HCT116 (cell line): Measurements from ENCODE around the gene MUS81. TPM values are rescaled to one million over a fixed set of nuclear protein-coding genes. Genes with fewer than 3 reads are reported as not detected.

Source experiments
- ATAC-seq: fragments of 200-7000 bp; cut with Tn5 transposase; 2 replicates; pipeline ENCODE4 v1.9.1; 2020; ENCODE audit warnings: mild to moderate bottlenecking, moderate library complexity
- BruUV-seq: library from RNA; stranded (reverse); fragments of 400-500 nt; replicated peaks from 2 replicates; lab custom pipeline; 2021; lab: Mats Ljungman, UMichigan
- CTCF ChIA-PET: fragments of 300-600 bp; sonication (Branson Sonifier 250); formaldehyde crosslinking; loops from one replicate; lab custom pipeline; 2021; ENCODE audit warnings: antibody characterized with exemption; lab: Charles Lee
- POLR2A ChIA-PET: fragments of 300-600, 350-600 bp; sonication (Branson Sonifier 250); formaldehyde crosslinking; loops from one replicate; lab custom pipeline; 2021; ENCODE audit warnings: antibody characterized with exemption; lab: Charles Lee
- RAD21 ChIA-PET, 2 experiments: fragments of 300-600 bp; sonication (Branson Sonifier 250); formaldehyde crosslinking; loops; one replicate each; lab custom pipeline; 2023; ENCODE audit warnings: low total read pairs in 2 of 2; ENCODE audit not compliant: uncharacterized antibody in 2 of 2, unreplicated experiment in 2 of 2, low non-redundant PET in 1 of 2; lab: Charles Lee
- DNase-seq: peaks from one replicate; pipeline ENCODE4 v3.0.0-alpha.2; 2010; ENCODE audit warnings: low read depth, low spot score
- H2AFZ ChIP-seq: fragments of 200-600 bp; shearing (Covaris generic), sonication (generic); 2 replicates; pipeline ENCODE4 v1.6.1; 2017; ENCODE audit warnings: low read depth, mixed run types, mixed read lengths, antibody characterized with exemption, low read length; ENCODE audit not compliant: poor library complexity, severe bottlenecking
- H3K27ac ChIP-seq: 2 replicates; pipeline ENCODE4 v1.5.1; 2012; ENCODE audit warnings: low read depth, low read length
- H3K27me3 ChIP-seq: fragments of 200-600 bp; sonication (generic); 2 replicates; pipeline ENCODE4 v1.6.1; 2016; ENCODE audit warnings: mixed run types, low read length, mixed read lengths; ENCODE audit not compliant: insufficient read depth
- H3K36me3 ChIP-seq, 2 experiments: fragments of 200-500 bp in 1 of 2; fragments of 200-600 bp in 1 of 2; sonication (Bioruptor generic) in 1 of 2; sonication (generic) in 1 of 2; 2 replicates each; pipeline versions ENCODE4 v1.5.1 to v1.6.1; 2014 to 2016; ENCODE audit warnings: low read length in 2 of 2, inconsistent platforms in 1 of 2, mixed read lengths in 1 of 2, mixed run types in 1 of 2; ENCODE audit not compliant: insufficient read depth in 2 of 2, control insufficient read depth in 1 of 2
- H3K4me1 ChIP-seq, 2 experiments: fragments of 200-600 bp in 1 of 2; sonication (generic) in 1 of 2; 2 replicates each; pipeline versions ENCODE4 v1.5.1 to v1.6.1; 2012 to 2017; ENCODE audit warnings: low read length in 2 of 2, inconsistent platforms in 1 of 2, mild to moderate bottlenecking in 1 of 2, mixed read lengths in 1 of 2, mixed run types in 1 of 2, moderate library complexity in 1 of 2; ENCODE audit not compliant: insufficient read depth in 2 of 2, control insufficient read depth in 1 of 2
- H3K4me2 ChIP-seq: fragments of 200-600 bp; sonication (generic); 2 replicates; pipeline ENCODE4 v1.6.1; 2017; ENCODE audit warnings: mixed run types, low read length, mixed read lengths
- H3K4me3 ChIP-seq, 2 experiments: fragments of 200-600 bp in 1 of 2; sonication (generic) in 1 of 2; replicated peaks in 1 of 2; 2 replicates each; pipeline ENCODE4 v1.5.1; 2011 to 2016; ENCODE audit warnings: low read length in 2 of 2, control low read depth in 1 of 2, low read depth in 1 of 2, mild to moderate bottlenecking in 1 of 2, mixed read lengths in 1 of 2, mixed run types in 1 of 2
- H3K79me2 ChIP-seq: fragments of 200-600 bp; sonication (generic); 2 replicates; pipeline ENCODE4 v1.6.1; 2017; ENCODE audit warnings: mild to moderate bottlenecking, mixed run types, low read length, moderate library complexity, mixed read lengths; ENCODE audit not compliant: insufficient read depth
- H3K9ac ChIP-seq: fragments of 200-600 bp; sonication (generic); 2 replicates; pipeline ENCODE4 v1.6.1; 2016; ENCODE audit warnings: low read length, mixed read lengths
- H3K9me2 ChIP-seq: fragments of 200-600 bp; sonication (generic), shearing (Covaris generic); 2 replicates; pipeline ENCODE4 v1.6.1; 2017; ENCODE audit warnings: mixed run types, mild to moderate bottlenecking, moderate library complexity; ENCODE audit not compliant: insufficient read depth
- H3K9me3 ChIP-seq, 2 experiments: fragments of 200-500 bp in 1 of 2; fragments of 200-600 bp in 1 of 2; sonication (Bioruptor generic) in 1 of 2; sonication (generic) in 1 of 2; 2 replicates each; pipeline ENCODE4 v1.6.1; 2014 to 2017; ENCODE audit warnings: low read length in 2 of 2, mixed read lengths in 2 of 2, inconsistent platforms in 1 of 2, low read depth in 1 of 2, mild to moderate bottlenecking in 1 of 2, mixed run types in 1 of 2, moderate library complexity in 1 of 2; ENCODE audit not compliant: control insufficient read depth in 1 of 2, insufficient read depth in 1 of 2
- H4K20me1 ChIP-seq: fragments of 200-600 bp; sonication (generic), shearing (Covaris generic); 2 replicates; pipeline ENCODE4 v1.6.1; 2017; ENCODE audit warnings: mixed run types, mild to moderate bottlenecking, moderate library complexity; ENCODE audit not compliant: insufficient read depth
- CEBPB ChIP-seq: IDR thresholded peaks from 2 replicates; pipeline ENCODE4 v1.6.1; 2012; ENCODE audit warnings: low read depth
- EGR1 ChIP-seq: IDR thresholded peaks from 2 replicates; pipeline ENCODE4 v1.6.1; 2012; ENCODE audit warnings: low read depth
- EZH2 ChIP-seq: fragments of 200-600 bp; sonication (generic); IDR thresholded peaks from 2 replicates; pipeline ENCODE4 v1.6.1; 2017; ENCODE audit warnings: antibody characterized with exemption, mixed run types
- FOSL1 ChIP-seq: IDR thresholded peaks from 2 replicates; pipeline ENCODE4 v1.6.1; 2012; ENCODE audit warnings: low read depth
- POLR2AphosphoS5 ChIP-seq: IDR thresholded peaks from 2 replicates; pipeline ENCODE4 v1.6.1; 2011; ENCODE audit warnings: mild to moderate bottlenecking, low read depth, low read length, moderate library complexity
- RAD21 ChIP-seq: IDR thresholded peaks from 2 replicates; pipeline ENCODE4 v1.6.1; 2012; ENCODE audit warnings: low read depth, mild to moderate bottlenecking
- SIN3A ChIP-seq: IDR thresholded peaks from 2 replicates; pipeline ENCODE4 v1.6.1; 2012; ENCODE audit warnings: low read depth
- SP1 ChIP-seq: IDR thresholded peaks from 2 replicates; pipeline ENCODE4 v1.6.1; 2012; ENCODE audit warnings: low read depth
- SRF ChIP-seq: IDR thresholded peaks from 2 replicates; pipeline ENCODE4 v1.6.1; 2012; ENCODE audit warnings: low read depth
- YY1 ChIP-seq: IDR thresholded peaks from 2 replicates; pipeline ENCODE4 v1.6.1; 2011; ENCODE audit warnings: low read length, low read depth, moderate library complexity, mild to moderate bottlenecking; ENCODE audit not compliant: insufficient replicate concordance; ENCODE audit errors: extremely low read depth
- ZNF274 ChIP-seq: fragments of 200-500 bp; sonication (Bioruptor generic); IDR thresholded peaks from 2 replicates; pipeline ENCODE4 v1.6.1; 2014; ENCODE audit warnings: mild to moderate bottlenecking, low read depth, low read length, inconsistent platforms
- intact Hi-C: fragments of 100-400 bp; cut with micrococcal nuclease; formaldehyde crosslinking; loops from 2 replicates; pipeline ENCODE4 v1.10.0; 2022
- total RNA-seq: library from RNA; stranded (reverse); gene quantifications from one replicate; pipeline ENCODE4 v1.2.1, GENCODE V29; 2021; ENCODE audit not compliant: unreplicated experiment
- TF ChIP-seq, protein P1 (sequence below): IDR thresholded peaks from 2 replicates; pipeline ENCODE4 v1.6.1; 2011; ENCODE audit warnings: mild to moderate bottlenecking, low read length, moderate library complexity; ENCODE audit not compliant: insufficient replicate concordance; ENCODE audit errors: extremely low read depth
- TF ChIP-seq, protein P2 (sequence below): IDR thresholded peaks from 2 replicates; pipeline ENCODE4 v1.6.1; 2012; ENCODE audit warnings: low read depth

The MUS81 gene
- total RNA-seq, 1 experiment from 2014 or later: 47.2 TPM

DNA sequence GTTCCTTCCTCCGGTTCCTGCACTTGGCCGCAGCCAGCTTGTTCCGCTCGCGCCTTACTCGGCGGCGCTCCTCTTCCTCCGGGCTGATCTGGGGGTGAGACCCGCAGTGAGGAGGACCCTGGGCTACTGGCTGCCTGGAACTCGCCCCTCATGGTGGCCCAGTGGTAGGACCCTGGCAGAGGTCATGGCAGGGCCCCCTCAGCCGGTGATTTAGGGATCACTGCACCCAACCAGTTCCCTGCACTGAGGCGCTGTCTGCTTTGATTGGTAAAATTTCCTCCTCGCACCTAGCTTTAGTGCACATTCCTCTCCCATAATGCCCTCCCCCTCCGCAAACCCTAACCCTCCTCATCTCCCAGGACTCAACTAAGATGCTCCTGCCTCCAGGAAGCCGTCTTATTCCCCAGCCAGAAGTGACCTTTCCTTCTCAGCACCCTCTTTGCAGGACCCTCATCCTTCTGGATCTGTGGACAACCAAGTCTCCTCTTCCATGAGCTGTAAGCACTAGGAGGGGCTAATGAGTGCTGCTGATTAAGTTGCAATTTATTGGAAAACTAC, 33.9 kb downstream of the MUS81 start:
- no peak for DNase-seq
- no peak for ATAC-seq
- peak overlapping the region; percentile 28 for H3K4me2 ChIP-seq
- ChIA-PET RAD21 (no interaction called here), POLR2A (interaction anchor here (0.7 to 8.5 kb wide), 7 partner anchors 8 to 35 kb away, joined by 3 to 124 read pairs (median 30); partner anchors contain the start of genes CFL1, FOSL1 and MUS81), CTCF (interaction anchor here (0.7 to 3.2 kb wide), 5 partner anchors 17 to 151 kb away, joined by 3 to 16 read pairs (median 3); no protein-coding TSS in a partner anchor)
- peaks cover 22 to 91% of the 10 kb centered on the region in 2 experiments for H3K4me1 ChIP-seq
- H2AFZ ChIP-seq: no peak overlapping the region
- peaks cover 10 to 47% of the 10 kb centered on the region in 2 experiments; a peak in 3 of 4 replicates for H3K36me3 ChIP-seq
- H3K9ac ChIP-seq: peak overlapping the region; percentile 87
- no peaks in the 10 kb centered on the region for H3K27me3 ChIP-seq
- H3K9me3 ChIP-seq: no peaks in the 10 kb centered on the region
- peak overlapping the region; percentile 41 for H3K27ac ChIP-seq
- peaks cover 77% of the 10 kb centered on the region for H3K79me2 ChIP-seq
- peaks cover 31% of the 10 kb centered on the region; the same call in 1 of the 2 replicates for H4K20me1 ChIP-seq
- no peaks in the 10 kb centered on the region for H3K9me2 ChIP-seq
- no TSS peak for BruUV-seq
- TF ChIP-seq POLR2AphosphoS5: peak; percentile 50
- no peak for TF ChIP-seq RAD21
- no peak for TF ChIP-seq CEBPB
- no peak for TF ChIP-seq EZH2
- intact Hi-C loops: no loop called here
- no peak overlapping the region for H3K4me3 ChIP-seq

DNA sequence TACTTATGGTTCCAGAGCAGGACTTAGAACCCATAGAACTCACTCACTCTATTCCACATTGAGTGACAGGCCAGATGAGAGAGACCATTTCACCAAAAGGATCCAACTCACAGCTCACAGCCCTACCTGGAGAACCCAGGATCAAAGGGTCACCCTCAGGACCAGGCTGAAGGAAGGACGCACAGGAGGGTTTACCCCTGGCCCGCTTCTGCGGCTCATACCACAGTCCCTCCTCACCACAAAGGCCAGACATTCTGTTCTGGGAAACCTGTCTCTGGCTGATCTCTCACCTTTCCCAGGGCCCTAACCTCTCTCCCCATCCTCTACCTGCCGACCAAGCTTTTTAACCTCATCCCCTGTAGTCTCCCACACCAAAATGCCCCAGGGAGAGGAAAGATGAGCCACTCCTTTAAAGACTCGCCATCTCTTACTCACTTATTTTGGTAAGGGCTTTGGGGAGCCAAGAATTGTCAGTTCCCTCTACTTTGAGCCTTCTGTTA, 35.3 kb downstream of the MUS81 start:
- peaks cover 10 to 52% of the 10 kb centered on the region in 2 experiments; a peak in 3 of 4 replicates for H3K36me3 ChIP-seq
- ATAC-seq (no peak), DNase-seq (no peak)
- no peaks in the 10 kb centered on the region for H3K27me3 ChIP-seq
- no peaks in the 10 kb centered on the region for H3K9me2 ChIP-seq
- H4K20me1 ChIP-seq: peaks cover 31% of the 10 kb centered on the region; the same call in 1 of the 2 replicates
- no TSS peak for BruUV-seq
- peak overlapping the region; percentile 71 for H3K4me2 ChIP-seq
- peaks cover 88% of the 10 kb centered on the region for H3K79me2 ChIP-seq
- no peak overlapping the region for H3K4me3 ChIP-seq
- no peaks in the 10 kb centered on the region for H3K9me3 ChIP-seq
- H3K27ac ChIP-seq: peak overlapping the region; percentile 99
- intact Hi-C loops: no loop called here
- ChIA-PET POLR2A (interaction anchor here (0.7 to 8.0 kb wide), 5 partner anchors 11 to 105 kb away, joined by 3 to 80 read pairs (median 6); no protein-coding TSS in a partner anchor), CTCF (interaction anchor here (1.2 kb wide), 1 partner anchor 20 kb away, joined by 3 read pairs; no protein-coding TSS in a partner anchor), RAD21 (no interaction called here)
- peaks cover 14 to 79% of the 10 kb centered on the region in 2 experiments for H3K4me1 ChIP-seq
- H3K9ac ChIP-seq: peak overlapping the region; percentile 99
- H2AFZ ChIP-seq: no peak overlapping the region
- TF ChIP-seq POLR2AphosphoS5 (no peak), SP1 (no peak), EGR1 (no peak), SIN3A (no peak), ZNF274 (no peak), SRF (no peak), EZH2 (no peak), YY1 (no peak), CEBPB (no peak), FOSL1 (no peak)
- TF ChIP-seq, protein P1, sequence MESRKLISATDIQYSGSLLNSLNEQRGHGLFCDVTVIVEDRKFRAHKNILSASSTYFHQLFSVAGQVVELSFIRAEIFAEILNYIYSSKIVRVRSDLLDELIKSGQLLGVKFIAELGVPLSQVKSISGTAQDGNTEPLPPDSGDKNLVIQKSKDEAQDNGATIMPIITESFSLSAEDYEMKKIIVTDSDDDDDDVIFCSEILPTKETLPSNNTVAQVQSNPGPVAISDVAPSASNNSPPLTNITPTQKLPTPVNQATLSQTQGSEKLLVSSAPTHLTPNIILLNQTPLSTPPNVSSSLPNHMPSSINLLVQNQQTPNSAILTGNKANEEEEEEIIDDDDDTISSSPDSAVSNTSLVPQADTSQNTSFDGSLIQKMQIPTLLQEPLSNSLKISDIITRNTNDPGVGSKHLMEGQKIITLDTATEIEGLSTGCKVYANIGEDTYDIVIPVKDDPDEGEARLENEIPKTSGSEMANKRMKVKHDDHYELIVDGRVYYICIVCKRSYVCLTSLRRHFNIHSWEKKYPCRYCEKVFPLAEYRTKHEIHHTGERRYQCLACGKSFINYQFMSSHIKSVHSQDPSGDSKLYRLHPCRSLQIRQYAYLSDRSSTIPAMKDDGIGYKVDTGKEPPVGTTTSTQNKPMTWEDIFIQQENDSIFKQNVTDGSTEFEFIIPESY: no peak
- TF ChIP-seq, protein P2, sequence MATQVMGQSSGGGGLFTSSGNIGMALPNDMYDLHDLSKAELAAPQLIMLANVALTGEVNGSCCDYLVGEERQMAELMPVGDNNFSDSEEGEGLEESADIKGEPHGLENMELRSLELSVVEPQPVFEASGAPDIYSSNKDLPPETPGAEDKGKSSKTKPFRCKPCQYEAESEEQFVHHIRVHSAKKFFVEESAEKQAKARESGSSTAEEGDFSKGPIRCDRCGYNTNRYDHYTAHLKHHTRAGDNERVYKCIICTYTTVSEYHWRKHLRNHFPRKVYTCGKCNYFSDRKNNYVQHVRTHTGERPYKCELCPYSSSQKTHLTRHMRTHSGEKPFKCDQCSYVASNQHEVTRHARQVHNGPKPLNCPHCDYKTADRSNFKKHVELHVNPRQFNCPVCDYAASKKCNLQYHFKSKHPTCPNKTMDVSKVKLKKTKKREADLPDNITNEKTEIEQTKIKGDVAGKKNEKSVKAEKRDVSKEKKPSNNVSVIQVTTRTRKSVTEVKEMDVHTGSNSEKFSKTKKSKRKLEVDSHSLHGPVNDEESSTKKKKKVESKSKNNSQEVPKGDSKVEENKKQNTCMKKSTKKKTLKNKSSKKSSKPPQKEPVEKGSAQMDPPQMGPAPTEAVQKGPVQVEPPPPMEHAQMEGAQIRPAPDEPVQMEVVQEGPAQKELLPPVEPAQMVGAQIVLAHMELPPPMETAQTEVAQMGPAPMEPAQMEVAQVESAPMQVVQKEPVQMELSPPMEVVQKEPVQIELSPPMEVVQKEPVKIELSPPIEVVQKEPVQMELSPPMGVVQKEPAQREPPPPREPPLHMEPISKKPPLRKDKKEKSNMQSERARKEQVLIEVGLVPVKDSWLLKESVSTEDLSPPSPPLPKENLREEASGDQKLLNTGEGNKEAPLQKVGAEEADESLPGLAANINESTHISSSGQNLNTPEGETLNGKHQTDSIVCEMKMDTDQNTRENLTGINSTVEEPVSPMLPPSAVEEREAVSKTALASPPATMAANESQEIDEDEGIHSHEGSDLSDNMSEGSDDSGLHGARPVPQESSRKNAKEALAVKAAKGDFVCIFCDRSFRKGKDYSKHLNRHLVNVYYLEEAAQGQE: no peak
